HUES64 (cell line): ENCODE data around the gene PCSK2.

Experiments used
- H3K27ac ChIP-seq: 2 replicates; pipeline ENCODE4 v1.7.0; 2013; ENCODE audit warnings: low read depth, low read length, inconsistent platforms
- H3K27me3 ChIP-seq: 2 replicates; pipeline ENCODE4 v1.6.1; 2013; ENCODE audit warnings: mild to moderate bottlenecking, low read length; ENCODE audit not compliant: insufficient read depth
- H3K36me3 ChIP-seq: 2 replicates; pipeline ENCODE4 v1.6.1; 2013; ENCODE audit warnings: mild to moderate bottlenecking, low read length; ENCODE audit not compliant: insufficient read depth
- H3K4me1 ChIP-seq: 2 replicates; pipeline ENCODE4 v1.6.1; 2013; ENCODE audit warnings: mild to moderate bottlenecking, low read length, moderate library complexity; ENCODE audit not compliant: insufficient read depth
- H3K4me3 ChIP-seq: 2 replicates; pipeline ENCODE4 v1.5.1; 2013; ENCODE audit warnings: mild to moderate bottlenecking, low read length, moderate library complexity
- H3K9ac ChIP-seq: 2 replicates; pipeline ENCODE4 v1.6.1; 2013; ENCODE audit warnings: mild to moderate bottlenecking, low read depth, low read length
- H3K9me3 ChIP-seq: 2 replicates; pipeline ENCODE4 v1.6.1; 2013; ENCODE audit warnings: low read depth, low read length; ENCODE audit not compliant: insufficient read depth
- WGBS: fragments of 150-250, 120-280 bp; methylation state at CpG from one replicate; pipeline ENCODE4 v1.1.7; 2013; ENCODE audit warnings: missing lambda C conversion rate; 5-methylcytosine and 5-hydroxymethylcytosine counted together

The PCSK2 gene

DNA sequence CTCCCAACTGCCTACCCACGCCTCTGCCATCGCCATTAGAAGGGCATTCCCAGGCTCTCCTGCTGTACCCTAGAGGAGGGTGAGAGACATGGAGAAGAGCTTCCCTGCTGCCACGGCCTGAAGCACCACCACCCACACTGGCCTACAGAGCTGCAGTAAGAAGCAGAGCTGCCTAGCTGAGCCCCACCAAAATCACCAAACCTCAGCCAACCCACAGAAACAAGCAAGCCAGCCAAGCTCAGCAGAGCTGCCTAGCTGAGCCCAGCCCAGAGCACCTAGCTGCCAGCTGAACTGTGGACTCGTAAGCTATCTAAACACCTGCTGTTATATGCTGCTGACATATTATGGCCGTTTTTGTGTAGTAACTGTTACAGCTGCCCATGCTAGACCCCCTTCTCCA lies 149.2 kb downstream of the PCSK2 start:
- no peaks in the 10 kb centered on the region for H3K4me1 ChIP-seq
- no peaks in the 10 kb centered on the region for H3K27me3 ChIP-seq
- H3K36me3 ChIP-seq: no peaks in the 10 kb centered on the region
- H3K27ac ChIP-seq: no peak overlapping the region
- no peak overlapping the region for H3K9ac ChIP-seq
- H3K4me3 ChIP-seq: no peak overlapping the region
- no peaks in the 10 kb centered on the region for H3K9me3 ChIP-seq
- WGBS: 95% methylated on average over 5 of the region's 5 CpGs

DNA sequence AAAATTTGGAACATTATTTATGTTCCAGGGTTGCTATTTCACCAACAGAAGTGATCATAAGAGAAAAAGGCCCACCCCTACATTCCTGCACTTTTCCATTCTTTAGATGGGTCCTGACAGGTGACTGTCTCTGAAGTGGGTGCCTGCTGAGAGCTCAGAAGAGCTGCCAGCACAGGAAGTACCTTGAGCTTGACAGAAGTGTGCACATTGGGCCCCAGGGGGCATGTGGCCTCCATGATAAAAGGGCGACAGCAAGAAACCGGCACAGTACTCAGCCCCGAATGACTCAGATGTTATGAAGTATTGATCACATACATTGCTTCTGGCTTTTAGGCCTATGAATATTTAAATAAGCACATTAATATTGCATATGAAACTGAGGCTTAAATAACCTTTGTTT lies 150.4 kb downstream of the PCSK2 start:
- no peaks in the 10 kb centered on the region for H3K9me3 ChIP-seq
- no peaks in the 10 kb centered on the region for H3K27me3 ChIP-seq
- no peak overlapping the region for H3K9ac ChIP-seq
- H3K4me3 ChIP-seq: no peak overlapping the region
- H3K36me3 ChIP-seq: no peaks in the 10 kb centered on the region
- 72% methylated on average over 3 of the region's 3 CpGs for WGBS
- no peaks in the 10 kb centered on the region for H3K4me1 ChIP-seq
- H3K27ac ChIP-seq: no peak overlapping the region

DNA sequence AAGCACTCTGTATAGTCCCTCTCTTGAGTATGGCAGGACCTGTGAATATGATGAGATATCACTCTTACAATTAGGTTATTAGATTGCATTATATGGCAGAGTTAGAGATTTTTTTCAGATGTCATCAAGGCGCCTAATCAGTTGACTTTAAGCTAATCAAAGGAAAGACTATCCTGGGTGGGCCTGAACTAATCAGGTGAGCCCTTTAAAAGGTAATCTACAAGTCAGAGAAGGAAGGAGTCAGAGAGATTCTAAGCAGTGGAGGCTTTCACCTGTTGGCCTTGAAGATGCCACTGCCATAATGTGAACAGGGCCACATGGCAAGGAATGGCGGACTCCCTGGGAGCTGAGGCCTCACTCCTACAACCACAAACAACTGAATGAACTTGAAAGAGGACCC lies 152.8 kb downstream of the PCSK2 start:
- H3K4me3 ChIP-seq: no peak overlapping the region
- no peak overlapping the region for H3K9ac ChIP-seq
- H3K36me3 ChIP-seq: no peaks in the 10 kb centered on the region
- H3K4me1 ChIP-seq: no peaks in the 10 kb centered on the region
- WGBS: 95% methylated on average over 2 of the region's 2 CpGs
- H3K27me3 ChIP-seq: no peaks in the 10 kb centered on the region
- no peaks in the 10 kb centered on the region for H3K9me3 ChIP-seq
- H3K27ac ChIP-seq: no peak overlapping the region

DNA sequence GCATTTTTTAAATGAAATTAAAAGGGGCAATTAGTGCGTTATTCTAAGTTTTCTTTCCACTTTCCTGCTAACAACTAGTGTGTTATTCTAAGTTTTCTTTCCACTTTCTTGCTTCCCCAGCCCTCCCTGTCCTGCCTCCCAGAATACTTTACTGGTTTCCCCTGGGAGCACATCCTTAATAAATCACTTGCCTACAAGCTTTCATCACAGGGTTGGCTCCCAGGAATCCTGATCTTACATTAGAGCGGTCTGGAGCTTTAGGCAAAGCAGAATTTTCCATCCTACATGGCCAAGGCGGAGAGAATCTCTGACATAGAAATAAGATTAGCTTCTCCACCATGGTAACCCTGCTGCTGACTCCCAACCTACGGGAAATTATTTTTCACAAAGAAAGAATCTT lies 154.0 kb downstream of the PCSK2 start:
- Histone ChIP-seq H3K27me3 (no peaks in the 10 kb centered on the region), H3K27ac (no peak overlapping the region), H3K9ac (no peak overlapping the region), H3K9me3 (no peaks in the 10 kb centered on the region), H3K4me3 (no peak overlapping the region), H3K4me1 (no peaks in the 10 kb centered on the region), H3K36me3 (no peaks in the 10 kb centered on the region)
- 87% methylated on average over 4 of the region's 4 CpGs for WGBS

DNA sequence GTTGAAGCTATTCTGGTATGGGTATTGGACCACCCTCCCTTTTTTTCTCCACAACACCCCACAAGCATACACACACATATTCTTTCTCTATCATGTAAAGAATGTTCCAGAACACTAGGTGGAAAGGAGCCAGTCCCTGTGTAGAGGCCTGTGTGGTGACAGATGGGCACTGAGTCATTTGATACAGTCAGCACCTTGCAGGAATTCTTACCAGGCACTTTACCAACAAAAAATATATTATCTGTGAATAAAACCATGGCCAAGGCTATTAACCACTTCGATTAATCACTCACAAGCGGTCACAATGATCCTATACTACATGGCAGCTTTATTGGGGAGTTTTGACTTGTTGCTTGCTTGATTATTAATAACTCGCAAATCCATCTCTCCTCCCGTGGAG lies 154.9 kb downstream of the PCSK2 start:
- H3K9ac ChIP-seq: no peak overlapping the region
- H3K36me3 ChIP-seq: no peaks in the 10 kb centered on the region
- no peaks in the 10 kb centered on the region for H3K9me3 ChIP-seq
- no peaks in the 10 kb centered on the region for H3K27me3 ChIP-seq
- no peaks in the 10 kb centered on the region for H3K4me1 ChIP-seq
- H3K27ac ChIP-seq: no peak overlapping the region
- WGBS: 88% methylated on average over 4 of the region's 4 CpGs
- H3K4me3 ChIP-seq: no peak overlapping the region

DNA sequence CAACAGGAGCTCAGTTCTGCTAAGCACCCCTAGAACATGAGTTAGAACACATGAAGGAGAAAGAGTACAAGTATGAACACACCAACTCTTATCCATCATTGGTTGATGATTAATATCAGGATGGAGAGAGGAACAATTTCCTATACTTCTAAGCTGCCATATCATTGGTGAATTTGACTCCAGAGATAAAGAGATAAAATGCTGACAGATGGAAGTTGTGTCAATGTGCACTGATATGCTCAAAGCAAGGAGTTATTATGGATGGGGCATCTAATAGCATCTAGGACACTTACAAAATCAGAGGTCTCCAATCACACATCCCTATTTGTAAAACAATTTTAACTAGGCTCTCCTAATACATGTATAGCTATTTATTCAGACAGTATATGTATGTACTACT lies 159.0 kb downstream of the PCSK2 start:
- Histone ChIP-seq H3K9me3 (no peaks in the 10 kb centered on the region), H3K9ac (no peak overlapping the region), H3K27ac (no peak overlapping the region), H3K4me3 (no peak overlapping the region), H3K27me3 (no peaks in the 10 kb centered on the region), H3K4me1 (no peaks in the 10 kb centered on the region), H3K36me3 (no peaks in the 10 kb centered on the region)

DNA sequence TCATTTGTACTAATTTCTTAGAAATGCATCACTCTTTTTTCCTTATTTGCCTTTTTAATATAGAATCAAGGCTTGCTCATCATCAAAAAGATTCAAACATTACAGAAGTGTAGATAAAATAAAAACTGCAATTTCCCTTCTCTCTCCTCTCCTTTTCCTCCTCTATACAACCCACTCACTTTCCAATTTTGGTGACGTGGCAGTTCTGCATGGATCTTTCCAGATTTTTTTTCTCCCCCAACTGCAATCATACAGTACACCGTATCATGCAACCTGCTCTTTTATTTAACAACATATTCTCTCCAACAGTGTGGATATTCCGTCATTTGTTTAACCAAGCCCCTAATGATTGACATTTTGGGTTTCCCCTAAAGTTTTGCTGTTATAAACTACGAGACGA lies 163.8 kb downstream of the PCSK2 start:
- Histone ChIP-seq H3K9ac (no peak overlapping the region), H3K4me1 (no peaks in the 10 kb centered on the region), H3K27ac (no peak overlapping the region), H3K9me3 (no peaks in the 10 kb centered on the region), H3K4me3 (no peak overlapping the region), H3K27me3 (no peaks in the 10 kb centered on the region), H3K36me3 (no peaks in the 10 kb centered on the region)
- WGBS: 94% methylated on average over 5 of the region's 5 CpGs

DNA sequence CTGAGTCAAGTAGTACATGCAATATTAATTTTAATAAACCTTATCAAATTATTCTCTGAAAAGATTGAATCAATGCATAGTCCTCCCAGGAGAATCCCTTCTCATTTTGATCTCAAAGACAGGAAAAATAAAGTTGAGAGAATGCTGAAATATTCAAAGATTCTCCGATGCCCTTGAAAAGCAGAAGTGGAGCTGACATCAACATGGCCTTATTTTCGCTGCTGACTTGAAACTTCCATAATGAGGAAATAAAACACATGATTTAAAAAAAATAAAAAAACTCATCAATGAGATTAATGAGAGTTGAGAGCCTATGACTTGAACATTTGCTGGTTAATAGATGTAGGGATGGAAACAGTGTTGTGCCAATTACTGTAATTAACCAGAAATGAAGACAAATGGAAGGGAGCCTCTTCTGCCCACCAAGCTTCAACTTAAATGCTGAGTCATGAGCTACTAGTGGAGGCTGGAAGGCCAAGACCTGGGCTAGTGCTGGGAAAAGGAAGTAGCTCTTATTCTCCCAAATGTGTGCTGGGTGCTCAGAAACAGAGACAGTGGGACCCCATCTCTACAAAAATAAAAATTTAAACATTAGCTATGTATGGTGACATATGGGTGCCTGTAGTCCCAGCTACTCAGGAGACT lies 164.4 kb downstream of the PCSK2 start:
- no peak overlapping the region for H3K27ac ChIP-seq
- 100% methylated on average over 1 of the region's 2 CpGs for WGBS
- no peaks in the 10 kb centered on the region for H3K36me3 ChIP-seq
- H3K27me3 ChIP-seq: no peaks in the 10 kb centered on the region
- H3K4me1 ChIP-seq: no peaks in the 10 kb centered on the region
- H3K9me3 ChIP-seq: no peaks in the 10 kb centered on the region
- no peak overlapping the region for H3K9ac ChIP-seq
- no peak overlapping the region for H3K4me3 ChIP-seq

DNA sequence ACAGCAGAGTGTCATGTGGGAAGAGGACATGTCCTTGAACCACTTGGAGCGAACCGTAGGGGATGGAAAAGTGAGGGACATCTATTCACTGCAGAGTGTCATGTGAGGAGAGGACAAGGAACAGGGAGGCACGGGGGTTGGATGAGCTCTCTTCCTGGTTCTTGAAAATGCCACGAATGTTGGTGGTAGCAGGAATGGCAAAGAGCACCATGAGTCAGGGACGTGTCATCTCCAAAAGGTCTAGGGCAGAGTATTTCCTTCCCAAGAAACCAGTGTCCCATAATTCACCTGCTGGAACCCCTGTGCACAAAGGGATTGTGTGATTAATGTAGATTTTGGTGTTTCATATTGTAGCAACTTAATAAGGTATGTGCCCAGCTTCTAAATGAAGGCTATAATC lies 167.6 kb downstream of the PCSK2 start:
- no peak overlapping the region for H3K4me3 ChIP-seq
- H3K9me3 ChIP-seq: no peaks in the 10 kb centered on the region
- H3K27ac ChIP-seq: no peak overlapping the region
- H3K9ac ChIP-seq: no peak overlapping the region
- H3K36me3 ChIP-seq: no peaks in the 10 kb centered on the region
- H3K4me1 ChIP-seq: no peaks in the 10 kb centered on the region
- no peaks in the 10 kb centered on the region for H3K27me3 ChIP-seq
- 85% methylated on average over 5 of the region's 5 CpGs for WGBS

DNA sequence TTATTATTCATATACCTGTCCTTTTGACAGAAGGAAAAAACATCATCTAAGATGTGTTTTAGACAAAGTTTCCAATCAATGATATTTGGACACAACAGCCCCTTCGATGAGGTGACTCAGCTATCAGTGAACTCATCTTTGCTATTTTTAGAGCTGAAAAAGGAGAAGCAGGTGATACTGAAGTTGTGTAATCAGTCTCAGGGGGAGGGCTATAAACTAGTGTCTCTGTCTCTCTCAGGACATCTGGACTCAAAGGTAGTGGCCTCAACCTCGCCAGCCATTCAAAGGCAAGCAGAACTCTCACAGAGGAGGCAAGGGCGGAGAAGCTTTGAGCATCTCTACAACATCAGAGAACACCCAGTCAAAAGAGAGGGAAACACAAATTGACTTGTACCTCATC lies 168.9 kb downstream of the PCSK2 start:
- no peak overlapping the region for H3K4me3 ChIP-seq
- H3K27ac ChIP-seq: no peak overlapping the region
- H3K36me3 ChIP-seq: no peaks in the 10 kb centered on the region
- no peaks in the 10 kb centered on the region for H3K27me3 ChIP-seq
- H3K9ac ChIP-seq: no peak overlapping the region
- H3K9me3 ChIP-seq: no peaks in the 10 kb centered on the region
- H3K4me1 ChIP-seq: no peaks in the 10 kb centered on the region
- 95% methylated on average over 3 of the region's 3 CpGs for WGBS

DNA sequence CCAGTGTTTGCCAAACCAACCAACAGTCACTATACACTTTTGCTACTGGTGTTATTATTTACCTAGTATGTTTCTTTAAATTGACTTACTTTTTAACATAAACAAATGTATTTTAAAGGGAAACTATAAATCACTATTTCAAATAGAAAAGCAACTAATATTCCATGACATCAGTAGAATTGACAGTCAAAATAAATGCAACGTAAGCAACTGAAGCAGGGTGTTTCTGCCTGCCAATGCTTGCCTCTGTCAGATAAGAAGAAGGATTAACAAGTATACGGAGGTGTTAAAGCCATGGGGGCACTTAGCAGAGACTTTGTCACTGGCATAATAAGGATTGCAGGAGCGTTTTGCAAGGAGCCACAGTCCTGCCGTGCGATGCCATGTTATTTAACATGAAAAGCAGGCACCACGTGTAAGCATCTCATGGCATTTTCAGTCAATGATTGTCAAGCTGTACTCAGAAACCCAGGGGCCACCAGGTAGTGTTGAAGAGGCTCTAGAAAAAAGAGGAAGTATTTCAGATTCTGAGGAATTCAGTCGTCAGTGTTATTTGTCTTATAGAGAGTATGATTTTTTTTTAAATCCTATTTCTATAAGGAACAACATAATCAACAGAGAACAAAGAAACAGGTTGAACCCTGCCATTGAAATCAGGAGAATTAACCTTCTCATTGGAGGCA lies 172.6 kb downstream of the PCSK2 start:
- H3K9ac ChIP-seq: no peak overlapping the region
- H3K9me3 ChIP-seq: no peaks in the 10 kb centered on the region
- H3K4me1 ChIP-seq: no peaks in the 10 kb centered on the region
- no peaks in the 10 kb centered on the region for H3K36me3 ChIP-seq
- no peaks in the 10 kb centered on the region for H3K27me3 ChIP-seq
- 67% methylated on average over 6 of the region's 7 CpGs for WGBS
- H3K27ac ChIP-seq: no peak overlapping the region
- no peak overlapping the region for H3K4me3 ChIP-seq

DNA sequence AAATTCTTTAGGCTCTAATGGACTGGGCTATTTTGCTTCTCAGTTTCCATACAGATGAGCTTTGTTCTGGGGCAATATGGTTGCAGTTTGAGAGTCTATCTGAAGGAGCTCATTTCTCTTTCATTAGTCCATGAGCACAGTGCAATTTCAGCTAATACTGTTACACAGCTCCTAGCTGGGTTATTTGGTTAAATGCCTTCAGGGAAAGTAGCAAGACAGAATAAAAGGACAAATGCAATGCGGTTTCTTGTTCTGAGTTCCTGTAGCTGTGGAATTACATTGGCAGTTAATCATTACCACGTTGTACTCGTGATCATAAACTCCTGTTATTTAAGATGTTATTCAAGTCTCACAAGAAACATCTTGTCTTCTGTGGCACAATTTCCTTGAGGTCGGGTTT lies 176.6 kb downstream of the PCSK2 start:
- Histone ChIP-seq H3K36me3 (no peaks in the 10 kb centered on the region), H3K27ac (no peak overlapping the region), H3K4me3 (no peak overlapping the region), H3K27me3 (no peaks in the 10 kb centered on the region), H3K9me3 (no peaks in the 10 kb centered on the region), H3K4me1 (no peaks in the 10 kb centered on the region), H3K9ac (no peak overlapping the region)
- WGBS: 84% methylated on average over 4 of the region's 4 CpGs
